Calu3 (cell line): ENCODE data around the gene RPL32. TPM values are rescaled to one million over a fixed set of nuclear protein-coding genes. Genes with fewer than 3 reads are reported as not detected.

ENCODE experiments used
- BruUV-seq: library from RNA; stranded (reverse); fragments of 400-500 nt; replicated peaks from 2 replicates; lab custom pipeline; 2021; lab: Mats Ljungman, UMichigan
- CTCF ChIA-PET: fragments of 300-600 bp; sonication (Branson Sonifier 250); formaldehyde crosslinking; loops from one replicate; lab custom pipeline; 2022; ENCODE audit warnings: antibody characterized with exemption; lab: Charles Lee
- DNase-seq: peaks from one replicate; pipeline ENCODE4 v3.0.0; 2022
- H3K27ac Mint-ChIP-seq: one replicate; pipeline ENCODE4 v1.8.0; 2022; ENCODE audit warnings: mixed read lengths; ENCODE audit not compliant: unreplicated experiment
- H3K27me3 Mint-ChIP-seq: one replicate; pipeline ENCODE4 v1.8.0; 2022; ENCODE audit warnings: mixed read lengths; ENCODE audit not compliant: unreplicated experiment
- H3K36me3 Mint-ChIP-seq: one replicate; pipeline ENCODE4 v1.8.0; 2022; ENCODE audit warnings: mild to moderate bottlenecking, moderate library complexity, mixed read lengths; ENCODE audit not compliant: insufficient read depth, unreplicated experiment
- H3K4me1 Mint-ChIP-seq: one replicate; pipeline ENCODE4 v1.8.0; 2022; ENCODE audit warnings: mild to moderate bottlenecking, low read depth, mixed read lengths; ENCODE audit not compliant: unreplicated experiment
- H3K4me3 Mint-ChIP-seq: one replicate; pipeline ENCODE4 v1.8.0; 2022; ENCODE audit warnings: mild to moderate bottlenecking, low read depth, moderate library complexity, mixed read lengths; ENCODE audit not compliant: unreplicated experiment
- H3K9me3 Mint-ChIP-seq: one replicate; pipeline ENCODE4 v1.8.0; 2022; ENCODE audit warnings: low read depth, mixed read lengths; ENCODE audit not compliant: unreplicated experiment
- CTCF ChIP-seq: fragments of 200-600 bp; IDR thresholded peaks from one replicate; pipeline ENCODE4 v1.8.0; 2022; ENCODE audit warnings: antibody characterized with exemption; ENCODE audit not compliant: unreplicated experiment
- intact Hi-C: fragments of 100-400 bp; cut with micrococcal nuclease; formaldehyde crosslinking; loops from one replicate; pipeline ENCODE4 v1.10.0; 2022; ENCODE audit not compliant: unreplicated experiment
- total RNA-seq: library from RNA; stranded (reverse); gene quantifications from 2 replicates; pipeline ENCODE4 v1.2.3, GENCODE V29; 2022

The RPL32 gene
- total RNA-seq, 1 experiment from 2014 or later: 1,222 TPM

- CTCF ChIA-PET: no interaction called here
- no peaks in the 10 kb centered on the region for H3K27me3 Mint-ChIP-seq
- peaks cover 87% of the 10 kb centered on the region for H3K36me3 Mint-ChIP-seq
- H3K4me1 Mint-ChIP-seq: peaks cover 22% of the 10 kb centered on the region
- BruUV-seq: no TSS peak
- peak overlapping the region; percentile 38 for H3K27ac Mint-ChIP-seq
- DNase-seq: no peak
- no peaks in the 10 kb centered on the region for H3K9me3 Mint-ChIP-seq
- H3K4me3 Mint-ChIP-seq: peak overlapping the region; percentile 90
- no peak for TF ChIP-seq CTCF
- intact Hi-C loops: no loop called here
These were observed 3.0 kb downstream of the RPL32 start for GRCh38 chr3:12838179-12838965.

- no peak for DNase-seq
- Mint-ChIP-seq H3K27me3 (no peaks in the 10 kb centered on the region), H3K27ac (no peak overlapping the region), H3K4me3 (peak overlapping the region; percentile 37), H3K9me3 (no peaks in the 10 kb centered on the region), H3K36me3 (peaks cover 95% of the 10 kb centered on the region), H3K4me1 (peaks cover 22% of the 10 kb centered on the region)
- BruUV-seq: no TSS peak
- intact Hi-C loops: no loop called here
- no peak for TF ChIP-seq CTCF
- CTCF ChIA-PET: no interaction called here
These were observed 3.9 kb downstream of the RPL32 start for GRCh38 chr3:12837295-12837986.

DNA sequence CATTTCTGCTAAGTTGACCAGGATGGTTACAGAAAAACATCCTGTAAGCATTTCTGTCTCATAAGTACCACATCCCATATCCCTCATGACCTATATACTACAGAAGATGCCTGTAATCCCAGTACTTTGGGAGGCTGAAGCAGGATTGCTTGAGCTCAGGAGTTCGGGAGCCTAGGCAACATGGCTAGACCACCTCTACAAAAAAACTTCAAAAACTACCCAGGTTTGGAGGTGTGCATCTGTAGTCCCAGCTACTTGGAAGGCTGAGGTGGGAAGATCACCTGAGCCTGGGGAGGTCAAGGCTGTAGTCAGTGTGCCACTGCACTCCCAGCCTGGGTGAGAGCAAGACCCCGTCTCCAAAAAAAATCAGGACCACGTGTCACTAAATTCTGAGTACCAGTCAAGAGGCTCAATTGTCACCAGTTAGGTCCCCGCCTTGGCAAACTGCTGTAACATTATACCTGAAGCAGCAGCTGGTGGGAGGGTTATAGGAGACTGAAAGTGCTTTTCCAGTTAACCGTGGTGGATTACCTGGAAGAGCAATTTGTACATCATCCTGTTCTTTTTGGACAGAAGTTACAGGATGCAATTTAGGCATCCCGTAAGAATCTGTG is 6.2 kb downstream of the RPL32 start:
- H3K27ac Mint-ChIP-seq: no peak overlapping the region
- H3K4me3 Mint-ChIP-seq: no peak overlapping the region
- H3K4me1 Mint-ChIP-seq: peaks cover 22% of the 10 kb centered on the region
- DNase-seq: no peak
- CTCF ChIA-PET: interaction anchor here (0.5 kb wide), 1 partner anchor 355 kb away, joined by 4 read pairs; no protein-coding TSS in a partner anchor
- H3K36me3 Mint-ChIP-seq: peaks cover 97% of the 10 kb centered on the region
- TF ChIP-seq CTCF: no peak
- BruUV-seq: no TSS peak
- no peaks in the 10 kb centered on the region for H3K9me3 Mint-ChIP-seq
- intact Hi-C loops: no loop called here
- H3K27me3 Mint-ChIP-seq: no peaks in the 10 kb centered on the region

DNA sequence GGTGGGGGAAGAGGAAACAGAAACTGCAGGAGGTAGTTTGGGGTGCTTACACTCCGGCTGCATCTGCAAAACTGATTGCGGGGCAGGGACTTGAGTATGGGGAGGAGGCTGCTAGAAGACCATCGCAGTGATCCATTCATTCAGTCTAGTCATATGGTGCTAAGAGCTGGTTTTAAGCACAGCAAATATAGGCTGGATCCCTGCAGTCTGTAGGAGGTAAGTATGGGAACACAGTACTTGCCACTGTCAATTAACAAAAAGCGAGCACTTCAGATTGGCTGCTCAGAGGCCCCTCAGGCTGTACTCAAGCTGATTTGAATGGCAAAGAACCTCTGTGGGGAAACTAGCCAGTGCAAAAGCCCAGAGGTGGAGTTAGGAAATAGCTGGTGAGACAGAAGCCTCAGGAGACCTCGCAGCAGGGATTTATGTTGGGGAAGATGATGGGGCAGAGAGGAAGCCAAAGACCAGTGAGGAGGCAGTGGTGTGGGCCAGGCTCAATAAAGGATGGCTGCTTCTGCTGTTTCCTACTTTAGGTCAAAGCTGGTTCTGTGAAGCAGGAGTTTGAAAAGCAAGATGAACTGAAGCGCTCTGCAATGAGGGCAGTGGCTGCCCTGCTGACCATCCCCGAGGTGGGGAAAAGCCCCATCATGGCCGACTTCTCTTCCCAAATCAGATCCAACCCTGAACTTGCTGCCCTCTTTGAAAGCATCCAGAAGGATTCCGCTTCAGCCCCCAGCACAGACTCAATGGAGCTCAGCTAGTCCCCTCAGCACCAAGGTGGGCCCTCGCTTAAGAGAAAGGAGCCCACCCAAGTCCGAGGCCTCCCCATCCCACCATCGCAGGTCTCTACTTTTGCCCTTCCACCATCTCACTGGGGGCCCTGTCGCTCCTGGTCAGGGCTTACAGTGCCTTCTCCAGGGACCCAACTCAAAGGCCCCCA is 7.9 kb downstream of the RPL32 start:
- no peak for DNase-seq
- Mint-ChIP-seq H3K27ac (peak overlapping the region; percentile 60), H3K9me3 (no peaks in the 10 kb centered on the region), H3K4me1 (peaks cover 16% of the 10 kb centered on the region), H3K4me3 (no peak overlapping the region), H3K27me3 (no peaks in the 10 kb centered on the region), H3K36me3 (peaks cover 85% of the 10 kb centered on the region)
- no TSS peak for BruUV-seq
- CTCF ChIA-PET: interaction anchor here (0.6 kb wide), 1 partner anchor 226 kb away, joined by 3 read pairs; no protein-coding TSS in a partner anchor
- intact Hi-C loops: no loop called here
- TF ChIP-seq CTCF: no peak
